SK-N-SH (cell line): Measurements from ENCODE around the gene LYRM2. TPM values are rescaled to one million over a fixed set of nuclear protein-coding genes. Genes with fewer than 3 reads are reported as not detected.

Experiments
- CTCF ChIA-PET: fragments of 300-600, 350-600 bp; formaldehyde crosslinking; extraction: SDS; loops from one replicate; lab custom pipeline; 2021; lab: Yijun Ruan, JAX
- POLR2A ChIA-PET: fragments of 350-600 bp; sonication (Branson Sonifier 250); formaldehyde crosslinking; extraction: SDS; loops from one replicate; lab custom pipeline; 2020; ENCODE audit warnings: antibody characterized with exemption, inconsistent platforms; lab: Yijun Ruan, JAX
- DNase-seq: peaks from one replicate; pipeline ENCODE4 v3.0.0; 2012
- H2AFZ ChIP-seq: fragments of 200-600 bp; sonication (generic); 2 replicates; pipeline ENCODE4 v1.8.1; 2016; ENCODE audit warnings: antibody characterized with exemption, mild to moderate bottlenecking, low read depth
- H3F3A ChIP-seq: fragments of 200-600 bp; sonication (generic); replicated peaks from 2 replicates; pipeline ENCODE3; 2016; ENCODE audit warnings: antibody characterized with exemption, mild to moderate bottlenecking; ENCODE audit not compliant: insufficient read depth
- H3K27ac ChIP-seq, 2 experiments: fragments of 200-500 bp in 1 of 2; fragments of 200-600 bp in 1 of 2; sonication (Bioruptor generic) in 1 of 2; sonication (generic), shearing (Covaris generic) in 1 of 2; 2 replicates each; pipeline versions ENCODE4 v1.5.1 to v1.6.1; 2014 to 2016; ENCODE audit warnings: low read depth in 2 of 2, inconsistent platforms in 1 of 2, low read length in 1 of 2, mild to moderate bottlenecking in 1 of 2, mixed read lengths in 1 of 2
- H3K27me3 ChIP-seq: fragments of 200-600 bp; sonication (generic), shearing (Covaris generic); 2 replicates; pipeline ENCODE4 v1.6.1; 2016; ENCODE audit warnings: mixed run types; ENCODE audit not compliant: insufficient read depth
- H3K36me3 ChIP-seq, 2 experiments: fragments of 200-500 bp in 1 of 2; fragments of 200-600 bp in 1 of 2; sonication (Bioruptor generic) in 1 of 2; sonication (generic) in 1 of 2; replicated peaks in 1 of 2; 2 replicates each; pipeline versions ENCODE3 to v1.5.1; 2014 to 2016; ENCODE audit warnings: low read length in 1 of 2, mild to moderate bottlenecking in 1 of 2; ENCODE audit not compliant: insufficient read depth in 2 of 2, control insufficient read depth in 1 of 2
- H3K4me1 ChIP-seq, 2 experiments: fragments of 200-500 bp in 1 of 2; fragments of 200-600 bp in 1 of 2; sonication (Bioruptor generic) in 1 of 2; sonication (generic), shearing (Covaris generic) in 1 of 2; 2 replicates each; pipeline versions ENCODE4 v1.5.1 to v1.6.1; 2014 to 2016; ENCODE audit warnings: low read depth in 1 of 2, low read length in 1 of 2, mixed run types in 1 of 2; ENCODE audit not compliant: insufficient read depth in 2 of 2, control insufficient read depth in 1 of 2
- H3K4me2 ChIP-seq: fragments of 200-600 bp; sonication (generic), shearing (Covaris generic); 2 replicates; pipeline ENCODE4 v1.6.1; 2017; ENCODE audit warnings: mixed run types
- H3K4me3 ChIP-seq, 2 experiments: fragments of 200-500 bp in 1 of 2; fragments of 200-600 bp in 1 of 2; sonication (Bioruptor generic) in 1 of 2; sonication (generic), shearing (Covaris generic) in 1 of 2; 2 replicates each; pipeline versions ENCODE4 v1.5.1 to v1.8.1; 2014 to 2016; ENCODE audit warnings: low read depth in 2 of 2, inconsistent platforms in 1 of 2, low read length in 1 of 2, mild to moderate bottlenecking in 1 of 2, mixed read lengths in 1 of 2, moderate library complexity in 1 of 2
- H3K79me2 ChIP-seq: fragments of 200-600 bp; sonication (generic); 2 replicates; pipeline ENCODE4 v1.8.1; 2017; ENCODE audit warnings: mild to moderate bottlenecking; ENCODE audit not compliant: insufficient read depth
- H3K9ac ChIP-seq: fragments of 200-600 bp; sonication (generic); 2 replicates; pipeline ENCODE4 v1.6.1; 2017; ENCODE audit warnings: mixed run types
- H3K9me2 ChIP-seq: fragments of 200-600 bp; sonication (generic); 2 replicates; pipeline ENCODE4 v1.6.1; 2017; ENCODE audit warnings: mixed run types
- H3K9me3 ChIP-seq: fragments of 200-600 bp; sonication (generic); 2 replicates; pipeline ENCODE4 v1.6.1; 2017; ENCODE audit warnings: mixed run types, mild to moderate bottlenecking, moderate library complexity
- H4K20me1 ChIP-seq: fragments of 200-600 bp; sonication (generic); 2 replicates; pipeline ENCODE4 v1.6.1; 2017; ENCODE audit warnings: mild to moderate bottlenecking, mixed run types; ENCODE audit not compliant: insufficient read depth
- FOSL2 ChIP-seq: IDR thresholded peaks from 2 replicates; pipeline ENCODE4 v1.4.0; 2012; ENCODE audit warnings: low read depth, mild to moderate bottlenecking, moderate library complexity, borderline replicate concordance
- FOXJ3 ChIP-seq: sonication (generic); formaldehyde crosslinking; IDR thresholded peaks from 2 replicates; pipeline ENCODE4 v1.5.1; 2020; ENCODE audit warnings: mild to moderate bottlenecking, missing genetic modification reagents
- FOXM1 ChIP-seq: IDR thresholded peaks from 2 replicates; pipeline ENCODE4 v1.4.0; 2012; ENCODE audit warnings: low read depth, mild to moderate bottlenecking
- GABPA ChIP-seq: IDR thresholded peaks from 2 replicates; pipeline ENCODE4 v1.4.0; 2012; ENCODE audit warnings: low read depth, mild to moderate bottlenecking
- GATA2 ChIP-seq: sonication (generic); formaldehyde crosslinking; IDR thresholded peaks from 2 replicates; pipeline ENCODE4 v1.5.0; 2020; ENCODE audit warnings: mild to moderate bottlenecking, missing genetic modification reagents
- JUND ChIP-seq: IDR thresholded peaks from 2 replicates; pipeline ENCODE4 v1.4.0; 2012
- MEF2A ChIP-seq: IDR thresholded peaks from 2 replicates; pipeline ENCODE4 v1.4.0; 2012; ENCODE audit warnings: low read depth, borderline replicate concordance
- MXI1 ChIP-seq: IDR thresholded peaks from 2 replicates; pipeline ENCODE4 v1.6.1; 2012; ENCODE audit warnings: mild to moderate bottlenecking, low read depth, low read length, improper control_type of control experiment
- PBX3 ChIP-seq: IDR thresholded peaks from 2 replicates; pipeline ENCODE4; 2012
- RAD21 ChIP-seq: IDR thresholded peaks from 2 replicates; pipeline ENCODE4 v1.6.1; 2012; ENCODE audit warnings: mild to moderate bottlenecking, low read length
- RCOR1 ChIP-seq: fragments of 150-350 bp; IDR thresholded peaks from 2 replicates; pipeline ENCODE4 v1.6.1; 2017; ENCODE audit warnings: antibody characterized with exemption, low read length
- REST ChIP-seq: IDR thresholded peaks from 2 replicates; pipeline ENCODE4 v1.6.1; 2012; ENCODE audit warnings: mild to moderate bottlenecking, low read depth, low read length, moderate library complexity
- RFX5 ChIP-seq: IDR thresholded peaks from 2 replicates; pipeline ENCODE4 v1.6.1; 2012; ENCODE audit warnings: mild to moderate bottlenecking, improper control_type of control experiment, low read length
- RXRA ChIP-seq: IDR thresholded peaks from 2 replicates; pipeline ENCODE4 v1.4.0; 2012; ENCODE audit warnings: low read depth, mild to moderate bottlenecking, borderline replicate concordance
- SIN3A ChIP-seq: IDR thresholded peaks from 2 replicates; pipeline ENCODE4 v1.6.1; 2012; ENCODE audit warnings: low read depth, mild to moderate bottlenecking, low read length, moderate library complexity, borderline replicate concordance
- TCF12 ChIP-seq: IDR thresholded peaks from 2 replicates; pipeline ENCODE4 v1.4.0; 2012
- TEAD4 ChIP-seq: IDR thresholded peaks from 2 replicates; pipeline ENCODE4 v1.4.0; 2012; ENCODE audit warnings: mild to moderate bottlenecking, borderline replicate concordance; ENCODE audit not compliant: insufficient read depth
- USF1 ChIP-seq: IDR thresholded peaks from 2 replicates; pipeline ENCODE4 v1.4.0; 2012; ENCODE audit warnings: low read depth, borderline replicate concordance
- USF2 ChIP-seq: fragments of 150-350 bp; IDR thresholded peaks from 2 replicates; pipeline ENCODE4 v1.6.1; 2017; ENCODE audit warnings: antibody characterized with exemption, low read length, low read depth, borderline replicate concordance
- YY1 ChIP-seq: IDR thresholded peaks from 2 replicates; pipeline ENCODE4 v1.4.0; 2012; ENCODE audit warnings: low read depth, mild to moderate bottlenecking
- WGBS: methylation state at CpG from one replicate; pipeline ENCODE4 v1.1.6; 2017; ENCODE audit warnings: low lambda C conversion rate; 5-methylcytosine and 5-hydroxymethylcytosine counted together
- polyA plus RNA-seq, 3 experiments: library from polyadenylated mRNA; depleted of rRNA; stranded (reverse); fragments of >200 nt; gene quantifications; 2 replicates each; pipeline ENCODE4 v1.2.3, GENCODE V29; 2012

Gene LYRM2
- polyA plus RNA-seq, 1 of the 3 experiments (the other 2 are of a cell fraction), result 14.5 TPM

GRCh38 chr6:89584539-89584938 is 54.0 kb downstream of the LYRM2 start:
- Histone ChIP-seq H2AFZ (no peak overlapping the region), H3K9me3 (no peaks in the 10 kb centered on the region), H3K4me3 (no peak overlapping the region), H3K4me1 (no peaks in the 10 kb centered on the region), H3K79me2 (no peaks in the 10 kb centered on the region), H3K9ac (no peak overlapping the region), H3K27me3 (no peaks in the 10 kb centered on the region), H3K36me3 (no peaks in the 10 kb centered on the region), H3K27ac (no peak overlapping the region), H3F3A (no peaks in the 10 kb centered on the region), H3K9me2 (no peaks in the 10 kb centered on the region), H4K20me1 (no peaks in the 10 kb centered on the region), H3K4me2 (no peak overlapping the region)
- WGBS, result 67% methylated on average over 3 of the region's 3 CpGs
- CTCF ChIA-PET, result interaction anchor here (0.7 to 1.5 kb wide), 3 partner anchors 8 to 212 kb away, joined by 3 to 5 read pairs (median 3); no protein-coding TSS in a partner anchor
- no peak for DNase-seq
- POLR2A ChIA-PET, result no interaction called here
- TF ChIP-seq FOXJ3 (CRISPR knock-in tag) (no peak), GATA2 (CRISPR knock-in tag) (no peak), REST (no peak), RXRA (no peak), TEAD4 (no peak), JUND (no peak), FOSL2 (no peak), SIN3A (no peak), MEF2A (no peak), TCF12 (no peak), USF2 (no peak), RFX5 (no peak), RCOR1 (no peak), MXI1 (no peak), YY1 (no peak), RAD21 (no peak), PBX3 (no peak), GABPA (no peak), USF1 (no peak), FOXM1 (no peak)
